ENCODE measurements around the gene SRSF6.
"Not testable (repeated sequence)": the region's sequence is repeated elsewhere in the genome, so short reads cannot be mapped to it uniquely, and the experiment has no call there.

Gene SRSF6

GRCh38 chr20:43448748-43449535 is 8.8 kb upstream of the SRSF6 start:
- peak; percentile 49 for DNase-seq (ENCODE audit: low spot score)

GRCh38 chr20:43450841-43451799 is 6.6 kb upstream of the SRSF6 start:
- DNase-seq (ENCODE audit: low spot score), result no peak

GRCh38 chr20:43452404-43453126 is 5.1 kb upstream of the SRSF6 start:
- DNase-seq (ENCODE audit: low spot score), result no peak

- not testable (repeated sequence) for DNase-seq (ENCODE audit: low spot score)
Measured at GRCh38 chr20:43456252-43456651, 1.4 kb upstream of the SRSF6 start.

- DNase-seq (ENCODE audit: low spot score), result peak; percentile 91
Measured at GRCh38 chr20:43456809-43457639, 672 bp upstream of the SRSF6 start.

- peak; percentile 14 for DNase-seq (ENCODE audit: low spot score)
Measured at GRCh38 chr20:43458422-43458924, 777 bp downstream of the SRSF6 start.

- DNase-seq (ENCODE audit: low spot score), result peak; percentile 24
Measured at GRCh38 chr20:43459022-43459942, 1.6 kb downstream of the SRSF6 start.

GRCh38 chr20:43460172-43460829 is 2.6 kb downstream of the SRSF6 start:
- DNase-seq (ENCODE audit: low spot score), result no peak

GRCh38 chr20:43460830-43461200 is 3.1 kb downstream of the SRSF6 start:
- no peak for DNase-seq (ENCODE audit: low spot score)

GRCh38 chr20:43461894-43462659 is 4.4 kb downstream of the SRSF6 start:
- DNase-seq (ENCODE audit: low spot score), result no peak

- DNase-seq (ENCODE audit: low spot score), result no peak
Measured at GRCh38 chr20:43462660-43463526, 5.2 kb downstream of the SRSF6 start.

GRCh38 chr20:43463527-43464218 is 6.0 kb downstream of the SRSF6 start:
- DNase-seq (ENCODE audit: low spot score), result no peak

GRCh38 chr20:43464219-43464790 is 6.6 kb downstream of the SRSF6 start:
- DNase-seq (ENCODE audit: low spot score), result no peak

GRCh38 chr20:43465625-43465943 is 7.9 kb downstream of the SRSF6 start:
- DNase-seq (ENCODE audit: low spot score), result no peak

- no peak for DNase-seq (ENCODE audit: low spot score)
Measured at GRCh38 chr20:43467589-43467988, 9.9 kb downstream of the SRSF6 start.

- no peak for DNase-seq (ENCODE audit: low spot score)
Measured at GRCh38 chr20:43472671-43473380, 15.1 kb downstream of the SRSF6 start.

- DNase-seq (ENCODE audit: low spot score), result no peak
Measured at GRCh38 chr20:43473381-43473704, 15.6 kb downstream of the SRSF6 start.

Measured in activated CD4-positive, alpha-beta T cell treated with anti-CD3 and anti-CD28 coated beads, Interleukin-2, Interleukin-4, amounts not matched to agents 100 ng/mL and 50 ng/mL, durations not matched to agents 16 hours and 8 hours (primary cell).